Psoas muscle (tissue), 8 donors: ENCODE measurements around the gene CDC42BPG. TPM values are rescaled to one million over a fixed set of nuclear protein-coding genes. Genes with fewer than 3 reads are reported as not detected.
"Not testable (repeated sequence)": the region's sequence is repeated elsewhere in the genome, so short reads cannot be mapped to it uniquely, and the experiment has no call there.

Experiments
- ATAC-seq, 4 donors: fragments of 200-7000 bp; cut with Tn5 transposase; one replicate each; pipeline ENCODE4 v1.9.1; 2020; ENCODE audit warnings: moderate library complexity in 3 of 4, mild to moderate bottlenecking in 2 of 4
- DNase-seq, 2 donors: peaks; one replicate each; pipeline ENCODE4 v3.0.0-alpha.2; 2020
- H3K27ac ChIP-seq: fragments of 200-600 bp; one replicate; pipeline ENCODE4 v1.8.0; 2022
- H3K27me3 ChIP-seq, 3 donors: fragments of 200-600 bp in 1 of 3; one replicate each; pipeline versions ENCODE4 v1.6.1 to v1.8.0; 2013 to 2022; ENCODE audit warnings: low read length in 2 of 3, mild to moderate bottlenecking in 2 of 3, moderate library complexity in 1 of 3; ENCODE audit not compliant: insufficient read depth in 3 of 3
- H3K36me3 ChIP-seq, 2 donors: fragments of 200-600 bp in 1 of 2; one replicate each; pipeline versions ENCODE4 v1.6.1 to v1.8.0; 2013 to 2022; ENCODE audit warnings: low read depth in 1 of 2, mild to moderate bottlenecking in 1 of 2, moderate library complexity in 1 of 2; ENCODE audit not compliant: insufficient read depth in 1 of 2
- H3K4me1 ChIP-seq: fragments of 200-600 bp; one replicate; pipeline ENCODE4 v1.8.0; 2022
- H3K4me3 ChIP-seq: fragments of 200-600 bp; one replicate; pipeline ENCODE4 v1.8.0; 2022; ENCODE audit warnings: mild to moderate bottlenecking
- H3K9me3 ChIP-seq: fragments of 200-600 bp; one replicate; pipeline ENCODE4 v1.8.0; 2022
- WGBS, 3 donors: extraction: QIAGEN DNeasy Blood & Tissue Kit; methylation state at CpG; one replicate each; pipeline versions ENCODE4 v1.1.6 to v1.1.7; 2013; 5-methylcytosine and 5-hydroxymethylcytosine counted together
- intact Hi-C, 2 donors: fragments of 100-400 bp; cut with DNase I; formaldehyde crosslinking; loops; one replicate each; pipeline versions ENCODE4 v1.11.0 to v1.14.2; 2022
- polyA plus RNA-seq, 3 donors: library from polyadenylated mRNA; stranded (reverse); fragments of 200-250 nt; gene quantifications; one replicate each; pipeline ENCODE4 v1.2.3, GENCODE V29; 2013
- total RNA-seq, 4 donors: library from RNA; stranded (reverse); fragmentation: NEBNext Ultra II Directional in 2 of 4; extraction: Animal tissue kit (Norgen Biotek cat#: 25700) in 2 of 4; gene quantifications; one replicate each; pipeline versions ENCODE4 v1.2.1 to v1.2.4, GENCODE V29; 2021 to 2023
- TF ChIP-seq, protein P1 (sequence below): fragments of 200-600 bp; IDR thresholded peaks from one replicate; pipeline ENCODE4 v1.8.0; 2022; ENCODE audit warnings: antibody characterized with exemption
- donor health status: healthy with polysubstance abuse.
- donor health status: DM: no; HTN: no; CAD: no; lungs with moderate emphysema.
- donor health status: Bipolar disorder and iron deficiency.
- donor health status: healthy.
- donor health status: DM: yes; HTN: yes; CAD: no.
- donor health status: DM: no; HTN: no; CAD: no.
- donor health status: DM: no; HTN: no; CAD: no.
- donor health status: DM: yes; HTN: yes; CAD: no.

Gene CDC42BPG
- total and polyA plus RNA-seq, 7 donors: 0.04 to 2.2 (median 0.06) TPM; not detected in 1

DNA sequence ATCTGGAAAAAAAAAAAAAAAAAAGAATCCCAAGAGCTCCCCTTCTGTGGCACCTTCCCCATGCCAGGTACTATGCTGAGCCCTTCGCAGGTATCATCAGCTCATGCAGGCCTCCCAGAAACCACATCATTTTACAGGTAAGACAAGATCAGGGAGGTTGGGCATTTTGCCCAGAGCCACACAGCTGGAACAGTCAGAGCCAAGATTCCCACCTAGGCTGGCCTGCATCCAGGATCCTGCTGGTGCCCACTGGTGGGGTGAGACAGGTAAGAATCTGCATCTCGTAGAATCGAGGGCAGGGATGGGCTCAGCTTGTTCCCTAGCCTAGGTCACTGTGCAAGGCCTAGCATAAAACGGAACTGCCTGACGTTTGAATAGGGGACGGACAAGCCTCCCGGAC is 18.4 kb downstream of the CDC42BPG start:
- DNase-seq (no peak), ATAC-seq (no peak)
- no peak overlapping the region for H3K27ac ChIP-seq
- H3K4me3 ChIP-seq: no peak overlapping the region
- 86 to 96% (median 93%) methylated on average over 7 of the region's 7 CpGs for WGBS, 3 donors
- intact Hi-C loops: no loop called here
- no peaks in the 10 kb centered on the region for H3K9me3 ChIP-seq
- H3K27me3 ChIP-seq: no peaks in the 10 kb centered on the region
- TF ChIP-seq, protein P1, sequence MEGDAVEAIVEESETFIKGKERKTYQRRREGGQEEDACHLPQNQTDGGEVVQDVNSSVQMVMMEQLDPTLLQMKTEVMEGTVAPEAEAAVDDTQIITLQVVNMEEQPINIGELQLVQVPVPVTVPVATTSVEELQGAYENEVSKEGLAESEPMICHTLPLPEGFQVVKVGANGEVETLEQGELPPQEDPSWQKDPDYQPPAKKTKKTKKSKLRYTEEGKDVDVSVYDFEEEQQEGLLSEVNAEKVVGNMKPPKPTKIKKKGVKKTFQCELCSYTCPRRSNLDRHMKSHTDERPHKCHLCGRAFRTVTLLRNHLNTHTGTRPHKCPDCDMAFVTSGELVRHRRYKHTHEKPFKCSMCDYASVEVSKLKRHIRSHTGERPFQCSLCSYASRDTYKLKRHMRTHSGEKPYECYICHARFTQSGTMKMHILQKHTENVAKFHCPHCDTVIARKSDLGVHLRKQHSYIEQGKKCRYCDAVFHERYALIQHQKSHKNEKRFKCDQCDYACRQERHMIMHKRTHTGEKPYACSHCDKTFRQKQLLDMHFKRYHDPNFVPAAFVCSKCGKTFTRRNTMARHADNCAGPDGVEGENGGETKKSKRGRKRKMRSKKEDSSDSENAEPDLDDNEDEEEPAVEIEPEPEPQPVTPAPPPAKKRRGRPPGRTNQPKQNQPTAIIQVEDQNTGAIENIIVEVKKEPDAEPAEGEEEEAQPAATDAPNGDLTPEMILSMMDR: no peak
- no peaks in the 10 kb centered on the region for H3K36me3 ChIP-seq
- H3K4me1 ChIP-seq: no peaks in the 10 kb centered on the region

DNA sequence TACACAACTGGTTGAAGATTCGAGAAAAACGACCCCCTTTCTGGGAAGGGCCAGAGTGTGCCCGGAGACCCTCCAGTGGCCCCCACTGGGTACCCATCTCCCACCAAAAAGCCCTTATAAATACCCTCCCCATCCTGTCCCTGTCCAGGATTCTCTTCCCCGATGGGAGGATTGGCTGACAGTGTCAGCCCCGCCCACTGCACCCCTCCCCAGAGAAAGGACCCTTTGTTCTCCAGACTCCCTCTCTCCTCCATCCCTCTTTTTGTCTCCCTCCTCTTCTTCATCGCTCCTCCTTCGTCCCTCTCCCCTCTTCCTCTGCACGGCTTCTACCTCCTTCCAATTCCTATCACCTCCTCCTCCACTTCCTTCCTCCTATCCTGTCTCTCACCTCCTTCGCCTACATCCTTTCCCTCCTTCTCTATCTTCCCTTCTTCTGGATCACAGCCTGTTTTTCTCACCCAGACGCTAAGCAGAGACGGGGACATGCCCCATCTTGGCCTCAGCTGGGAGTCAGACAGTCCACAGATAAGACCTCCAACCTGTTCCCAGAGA is 20.8 kb downstream of the CDC42BPG start:
- Histone ChIP-seq H3K4me3 (no peak overlapping the region), H3K4me1 (no peaks in the 10 kb centered on the region), H3K27me3 (no peaks in the 10 kb centered on the region), H3K27ac (no peak overlapping the region), H3K36me3 (no peaks in the 10 kb centered on the region), H3K9me3 (no peaks in the 10 kb centered on the region)
- 62 to 69% (median 64%) methylated on average over 11 of the region's 11 CpGs for WGBS, 3 donors
- intact Hi-C loops: no loop called here
- DNase-seq (no peak), ATAC-seq (no peak)
- TF ChIP-seq, protein P1: no peak

DNA sequence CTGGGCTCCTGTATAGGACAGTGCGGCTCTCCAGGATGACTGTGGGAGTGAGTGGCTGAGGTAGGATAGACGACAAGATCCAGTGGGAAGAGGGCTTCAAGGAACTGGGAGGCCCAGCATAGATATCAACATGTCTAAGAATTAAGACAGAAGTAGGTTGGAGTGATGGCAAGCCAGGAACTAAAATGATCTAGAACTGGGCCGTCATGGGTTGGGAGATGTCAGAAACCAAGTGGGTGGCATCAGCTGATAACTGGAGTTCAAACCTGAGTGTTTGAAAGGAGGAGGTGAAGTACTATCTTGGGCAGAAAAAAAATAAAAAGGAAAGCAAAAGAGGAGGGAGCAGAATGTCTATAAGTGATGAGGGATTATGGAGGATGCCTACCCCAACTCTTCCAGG is 27.0 kb downstream of the CDC42BPG start:
- intact Hi-C loops: no loop called here

DNA sequence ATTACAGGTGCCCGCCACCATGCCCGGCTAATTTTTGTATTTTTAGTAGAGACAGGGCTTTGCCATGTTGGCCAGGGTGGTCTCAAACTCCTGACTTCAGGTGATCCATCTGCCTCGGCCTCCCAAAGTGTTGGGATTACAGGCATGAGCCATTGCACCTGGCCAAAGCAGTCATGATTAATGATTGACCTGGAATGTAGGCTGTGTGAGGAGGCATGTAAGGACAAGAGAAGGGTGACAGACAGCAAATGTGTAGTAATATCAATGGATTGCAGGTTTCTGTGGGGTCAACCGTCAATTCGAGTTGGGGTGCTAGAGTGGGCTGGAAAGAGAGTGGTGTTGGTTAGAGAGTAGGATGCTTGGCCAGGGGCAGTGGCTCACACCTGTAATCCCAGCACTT is 29.0 kb downstream of the CDC42BPG start:
- H3K4me3 ChIP-seq, DNase-seq, ATAC-seq, H3K4me1 ChIP-seq, H3K27ac ChIP-seq, H3K27me3 ChIP-seq, H3K36me3 ChIP-seq, intact Hi-C loops, H3K9me3 ChIP-seq: not testable (repeated sequence)
- WGBS, 3 donors: 81 to 92% (median 87%) methylated on average over 5 of the region's 5 CpGs

More for the DNA sequence above, 27.0 kb downstream of the CDC42BPG start:
- no peaks in the 10 kb centered on the region for H3K9me3 ChIP-seq
- H3K4me1 ChIP-seq: no peaks in the 10 kb centered on the region
- no peaks in the 10 kb centered on the region for H3K27me3 ChIP-seq
- no peak for ATAC-seq
- H3K27ac ChIP-seq: no peak overlapping the region
- H3K4me3 ChIP-seq: no peak overlapping the region
- TF ChIP-seq, protein P1: no peak
- H3K36me3 ChIP-seq: no peaks in the 10 kb centered on the region
- DNase-seq: no peak
- WGBS, 3 donors: 76 to 85% (median 83%) methylated on average over 3 of the region's 3 CpGs

DNA sequence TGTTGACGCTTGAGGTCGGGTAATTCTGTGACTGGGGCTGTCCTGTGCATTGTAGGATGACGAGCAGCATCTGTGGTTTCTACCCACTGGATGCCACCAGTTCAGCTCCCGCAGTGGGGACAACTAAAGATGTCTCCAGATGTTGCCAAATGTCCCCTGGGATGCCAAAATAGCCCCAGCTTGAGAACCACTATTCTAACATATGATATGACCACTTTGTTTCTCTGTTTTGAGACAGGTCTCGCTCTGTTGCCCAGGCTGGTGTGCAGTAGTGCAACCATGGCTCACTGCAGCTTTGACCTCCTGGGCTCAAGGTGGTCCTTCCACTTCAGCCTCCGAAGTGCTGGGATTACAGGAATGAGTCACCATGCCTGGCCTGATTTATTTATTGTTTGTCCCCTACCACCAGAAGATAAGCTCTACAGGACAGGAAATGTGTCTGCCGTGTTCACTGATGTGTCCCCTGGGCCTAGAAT is 29.7 kb downstream of the CDC42BPG start:
- ATAC-seq (no peak), DNase-seq (no peak)
- intact Hi-C loops: no loop called here
- Histone ChIP-seq H3K27me3 (no peaks in the 10 kb centered on the region), H3K27ac (no peak overlapping the region), H3K36me3 (no peaks in the 10 kb centered on the region), H3K9me3 (no peaks in the 10 kb centered on the region), H3K4me1 (peaks cover 3% of the 10 kb centered on the region), H3K4me3 (no peak overlapping the region)
- TF ChIP-seq, protein P1: no peak
- WGBS, 3 donors: 40 to 51% (median 50%) methylated on average over 7 of the region's 7 CpGs
